OCI-LY7 (cell line): ENCODE measurements around the gene TRIM46.

ENCODE experiments used
- CTCF ChIP-seq: fragments of 200-600 bp; sonication (generic); conservative IDR thresholded peaks from 2 replicates; pipeline ENCODE4 v1.5.1; 2014; ENCODE audit warnings: mild to moderate bottlenecking, antibody characterized with exemption, low read length, moderate library complexity, mixed read lengths
- EZH2phosphoT487 ChIP-seq: fragments of 200-600 bp; sonication (generic); IDR thresholded peaks from 2 replicates; pipeline ENCODE4 v1.6.1; 2018; ENCODE audit warnings: low read depth, borderline replicate concordance, mild to moderate bottlenecking, mixed run types, antibody characterized with exemption, low read length, moderate library complexity, mixed read lengths

- TF ChIP-seq CTCF (no peak), EZH2phosphoT487 (no peak)
These were observed 44.7 kb upstream of the TRIM46 start for GRCh38 chr1:155128755-155129473.
